ENCODE measurements around the gene CCDC178. TPM values are rescaled to one million over a fixed set of nuclear protein-coding genes. Genes with fewer than 3 reads are reported as not detected.
"Not testable (repeated sequence)": the region's sequence is repeated elsewhere in the genome, so short reads cannot be mapped to it uniquely, and the experiment has no call there.

The CCDC178 gene
- total RNA-seq, 1 donor from 2014 or later, result 2.8 TPM

- Mint-ChIP-seq H3K36me3 (no peaks in the 10 kb centered on the region), H3K27ac (no peak overlapping the region)
- DNase-seq (ENCODE audit: extremely low spot score, unreplicated experiment), result no peak
Observed at GRCh38 chr18:33156906-33157470, 283.5 kb downstream of the CCDC178 start.

GRCh38 chr18:33154049-33154448 is 286.5 kb downstream of the CCDC178 start:
- no peak overlapping the region for H3K27ac Mint-ChIP-seq
- H3K9me3 Mint-ChIP-seq, result peaks cover 4% of the 10 kb centered on the region
- DNase-seq (ENCODE audit: extremely low spot score, unreplicated experiment), result no peak
- H3K4me3 Mint-ChIP-seq, result no peak overlapping the region
- H3K36me3 Mint-ChIP-seq, result no peaks in the 10 kb centered on the region
- no peaks in the 10 kb centered on the region for H3K4me1 Mint-ChIP-seq (ENCODE audit: unreplicated experiment)
- no peaks in the 10 kb centered on the region for H3K27me3 Mint-ChIP-seq
- no peak for TF ChIP-seq CTCF (conservative IDR thresholded peaks at IDR 0.05)

More at GRCh38 chr18:33156906-33157470, 283.5 kb downstream of the CCDC178 start:
- Mint-ChIP-seq H3K27me3 (no peaks in the 10 kb centered on the region), H3K9me3 (peaks cover 6% of the 10 kb centered on the region), H3K4me1 (ENCODE audit: unreplicated experiment) (no peaks in the 10 kb centered on the region), H3K4me3 (no peak overlapping the region)
- TF ChIP-seq CTCF (conservative IDR thresholded peaks at IDR 0.05), result no peak

GRCh38 chr18:33152376-33152775 is 288.1 kb downstream of the CCDC178 start:
- Mint-ChIP-seq H3K4me3 (no peak overlapping the region), H3K4me1 (ENCODE audit: unreplicated experiment) (no peaks in the 10 kb centered on the region), H3K36me3 (no peaks in the 10 kb centered on the region), H3K27ac (no peak overlapping the region), H3K27me3 (no peaks in the 10 kb centered on the region), H3K9me3 (peaks cover 4% of the 10 kb centered on the region)
- no peak for DNase-seq (ENCODE audit: extremely low spot score, unreplicated experiment)
- no peak for TF ChIP-seq CTCF (conservative IDR thresholded peaks at IDR 0.05)

- H3K27ac Mint-ChIP-seq; H3K27me3 Mint-ChIP-seq; H3K36me3 Mint-ChIP-seq; H3K9me3 Mint-ChIP-seq; DNase-seq (ENCODE audit: extremely low spot score, unreplicated experiment); H3K4me3 Mint-ChIP-seq; H3K4me1 Mint-ChIP-seq (ENCODE audit: unreplicated experiment): not testable (repeated sequence)
Observed at GRCh38 chr18:33147811-33148210, 292.7 kb downstream of the CCDC178 start.

GRCh38 chr18:33146014-33146413 is 294.5 kb downstream of the CCDC178 start:
- no peak for TF ChIP-seq CTCF (conservative IDR thresholded peaks at IDR 0.05)
- Mint-ChIP-seq H3K4me1 (ENCODE audit: unreplicated experiment) (no peaks in the 10 kb centered on the region), H3K9me3 (peaks cover 4% of the 10 kb centered on the region), H3K27ac (no peak overlapping the region), H3K36me3 (no peaks in the 10 kb centered on the region), H3K4me3 (no peak overlapping the region), H3K27me3 (no peaks in the 10 kb centered on the region)
- DNase-seq (ENCODE audit: extremely low spot score, unreplicated experiment), result no peak

GRCh38 chr18:33135951-33136660 is 304.4 kb downstream of the CCDC178 start:
- DNase-seq (ENCODE audit: extremely low spot score, unreplicated experiment), result no peak
- H3K27ac Mint-ChIP-seq, result no peak overlapping the region
- no peaks in the 10 kb centered on the region for H3K4me1 Mint-ChIP-seq (ENCODE audit: unreplicated experiment)

More at GRCh38 chr18:33135951-33136660, 304.4 kb downstream of the CCDC178 start:
- H3K36me3 Mint-ChIP-seq, result no peaks in the 10 kb centered on the region
- peaks cover 10% of the 10 kb centered on the region for H3K9me3 Mint-ChIP-seq
- H3K27me3 Mint-ChIP-seq, result no peaks in the 10 kb centered on the region
- no peak overlapping the region for H3K4me3 Mint-ChIP-seq
- TF ChIP-seq CTCF (conservative IDR thresholded peaks at IDR 0.05), result no peak
